GM23338 (cell line): ENCODE data around the gene YBX1. TPM values are rescaled to one million over a fixed set of nuclear protein-coding genes. Genes with fewer than 3 reads are reported as not detected.

Source experiments
- ATAC-seq: fragments of 200-7000 bp; cut with Tn5 transposase; 3 replicates; pipeline ENCODE4 v1.9.1; 2020
- DNase-seq: peaks from one replicate; pipeline ENCODE4 v3.0.0-alpha.2; 2015; ENCODE audit warnings: low spot score
- H2AFZ ChIP-seq: fragments of 200-600 bp; sonication (generic); 2 replicates; pipeline ENCODE4 v1.8.0; 2016; ENCODE audit warnings: antibody characterized with exemption, mild to moderate bottlenecking, moderate library complexity
- H3F3A ChIP-seq: fragments of 200-600 bp; sonication (generic); replicated peaks from 2 replicates; pipeline ENCODE4 v1.8.0; 2017; ENCODE audit warnings: antibody characterized with exemption, mixed run types, low read depth
- H3K27ac ChIP-seq: fragments of 200-600 bp; sonication (generic); 2 replicates; pipeline ENCODE4 v1.6.1; 2016; ENCODE audit warnings: low read depth
- H3K27me3 ChIP-seq: fragments of 200-600 bp; sonication (generic); 2 replicates; pipeline ENCODE4 v1.8.0; 2016; ENCODE audit warnings: mild to moderate bottlenecking, mixed run types, moderate library complexity; ENCODE audit not compliant: insufficient read depth
- H3K36me3 ChIP-seq: fragments of 200-600 bp; sonication (generic); 2 replicates; pipeline ENCODE4 v1.8.0; 2016; ENCODE audit warnings: mild to moderate bottlenecking; ENCODE audit not compliant: insufficient read depth
- H3K4me1 ChIP-seq: fragments of 200-600 bp; sonication (generic); 2 replicates; pipeline ENCODE4 v1.8.0; 2016; ENCODE audit warnings: mild to moderate bottlenecking, moderate library complexity; ENCODE audit not compliant: insufficient read depth
- H3K4me2 ChIP-seq: fragments of 200-600 bp; sonication (generic); 2 replicates; pipeline ENCODE4 v1.7.1; 2017; ENCODE audit warnings: mixed run types
- H3K4me3 ChIP-seq: fragments of 200-600 bp; sonication (generic); 2 replicates; pipeline ENCODE4 v1.6.1; 2016; ENCODE audit warnings: mixed run types
- H3K79me2 ChIP-seq: fragments of 200-600 bp; sonication (generic); replicated peaks from 2 replicates; pipeline ENCODE4 v1.8.0; 2017; ENCODE audit warnings: mild to moderate bottlenecking; ENCODE audit not compliant: insufficient read depth
- H3K9me2 ChIP-seq: fragments of 200-600 bp; sonication (generic); 2 replicates; pipeline ENCODE4 v1.8.0; 2017; ENCODE audit not compliant: insufficient read depth
- H4K20me1 ChIP-seq: fragments of 200-600 bp; sonication (generic); replicated peaks from 2 replicates; pipeline ENCODE4 v1.8.0; 2017; ENCODE audit warnings: mild to moderate bottlenecking; ENCODE audit not compliant: insufficient read depth
- H3K27ac Mint-ChIP-seq: 2 replicates; pipeline ENCODE4 v1.8.0; 2020; ENCODE audit warnings: inconsistent platforms, mild to moderate bottlenecking, moderate library complexity, mixed read lengths
- H3K27me3 Mint-ChIP-seq: 3 replicates; pipeline ENCODE4 v1.8.0; 2022; ENCODE audit warnings: low read depth, mild to moderate bottlenecking, moderate library complexity, mixed read lengths, inconsistent platforms; ENCODE audit not compliant: insufficient read depth, poor library complexity
- H3K36me3 Mint-ChIP-seq: 3 replicates; pipeline ENCODE4 v1.8.0; 2021; ENCODE audit warnings: low read depth, mild to moderate bottlenecking, inconsistent platforms, moderate library complexity, mixed read lengths
- H3K4me1 Mint-ChIP-seq: 3 replicates; pipeline ENCODE4 v1.8.0; 2020; ENCODE audit warnings: mild to moderate bottlenecking, inconsistent platforms, mixed read lengths
- H3K4me3 Mint-ChIP-seq: 3 replicates; pipeline ENCODE4 v1.8.0; 2021; ENCODE audit warnings: moderate library complexity, mild to moderate bottlenecking, inconsistent platforms, mixed read lengths
- H3K9me3 Mint-ChIP-seq: 3 replicates; pipeline ENCODE4 v1.8.0; 2020; ENCODE audit warnings: moderate library complexity, mild to moderate bottlenecking, inconsistent platforms, mixed read lengths
- CREB1 ChIP-seq: fragments of 250-450 bp; sonication (Bioruptor Pico); IDR thresholded peaks from 2 replicates; pipeline ENCODE4 v1.5.0; 2020; ENCODE audit warnings: low read depth, mild to moderate bottlenecking, moderate library complexity
- CTCF ChIP-seq, 2 experiments: fragments of 200-600 bp in 1 of 2; sonication (generic) in 1 of 2; conservative IDR thresholded peaks; 2 replicates each; pipeline versions ENCODE4 v1.5.1 to v1.6.1; 2016 to 2017; ENCODE audit warnings: antibody characterized with exemption in 2 of 2, low read depth in 2 of 2, mild to moderate bottlenecking in 2 of 2, moderate library complexity in 1 of 2
- ETS1 ChIP-seq: IDR thresholded peaks from 2 replicates; pipeline ENCODE4 v1.6.1; 2016; ENCODE audit warnings: antibody characterized with exemption
- EZH2 ChIP-seq: fragments of 200-600 bp; sonication (generic); IDR thresholded peaks from one replicate; pipeline ENCODE4 v1.8.0; 2017; ENCODE audit warnings: antibody characterized with exemption, mild to moderate bottlenecking, low read depth; ENCODE audit not compliant: unreplicated experiment
- EZH2phosphoT487 ChIP-seq: fragments of 200-600 bp; sonication (generic); IDR thresholded peaks from one replicate; pipeline ENCODE4 v1.8.1; 2018; ENCODE audit warnings: antibody characterized with exemption; ENCODE audit not compliant: unreplicated experiment
- JUNB ChIP-seq: IDR thresholded peaks from one replicate; pipeline ENCODE4 v1.6.1; 2016; ENCODE audit warnings: antibody characterized with exemption; ENCODE audit not compliant: unreplicated experiment
- NANOG ChIP-seq: IDR thresholded peaks from 2 replicates; pipeline ENCODE4 v1.6.1; 2016; ENCODE audit warnings: antibody characterized with exemption, borderline replicate concordance
- POLR2AphosphoS5 ChIP-seq: IDR thresholded peaks from 2 replicates; pipeline ENCODE4 v1.6.1; 2016; ENCODE audit warnings: antibody characterized with exemption, low read depth
- REST ChIP-seq: IDR thresholded peaks from one replicate; pipeline ENCODE4 v1.6.1; 2018; ENCODE audit warnings: antibody characterized with exemption; ENCODE audit not compliant: unreplicated experiment
- STAT1 ChIP-seq: IDR thresholded peaks from one replicate; pipeline ENCODE4 v1.6.1; 2016; ENCODE audit warnings: antibody characterized with exemption; ENCODE audit not compliant: unreplicated experiment
- ZNF114 ChIP-seq: fragments of 250-450 bp; sonication (Bioruptor Pico); IDR thresholded peaks from 2 replicates; pipeline ENCODE4 v1.5.0; 2020; ENCODE audit warnings: mild to moderate bottlenecking, moderate library complexity
- ZNF331 ChIP-seq: fragments of 250-450 bp; sonication (Bioruptor Pico); IDR thresholded peaks from 2 replicates; pipeline ENCODE4 v1.5.0; 2020; ENCODE audit warnings: low read depth, mild to moderate bottlenecking, moderate library complexity
- ZNF462 ChIP-seq: fragments of 250-450 bp; sonication (Bioruptor Pico); IDR thresholded peaks from 2 replicates; pipeline ENCODE4 v1.5.0; 2020; ENCODE audit warnings: mild to moderate bottlenecking, moderate library complexity
- polyA plus RNA-seq: library from polyadenylated mRNA; unstranded; fragments of >200 nt; fragmentation: Nextera tagmentation; extraction: Ambion mirVana; gene quantifications from 2 replicates; pipeline ENCODE4 v1.2.1, GENCODE V29; 2016
- total RNA-seq: library from RNA; depleted of rRNA; stranded (reverse); fragments of >200 nt; shearing (Covaris generic); gene quantifications from 2 replicates; pipeline ENCODE4 v1.2.3, GENCODE V29; 2014

YBX1 gene
- total and polyA plus RNA-seq, 2 experiments from 2014 or later, result 1,282 to 1,441 TPM

GRCh38 chr1:42679364-42679983, 2.7 kb upstream of the YBX1 start:
- Mint-ChIP-seq H3K27me3 (peaks cover 12% of the 10 kb centered on the region), H3K9me3 (peaks cover 3% of the 10 kb centered on the region; the same call in 2 of the 3 replicates), H3K27ac (no peak overlapping the region)

More at GRCh38 chr1:42679364-42679983, 2.7 kb upstream of the YBX1 start:
- Histone ChIP-seq H3K27ac (no peak overlapping the region), H3K36me3 (peaks cover 3% of the 10 kb centered on the region; the same call in 1 of the 2 replicates), H3K9me2 (no peaks in the 10 kb centered on the region), H4K20me1 (peaks cover 14% of the 10 kb centered on the region), H3K4me3 (no peak overlapping the region), H3F3A (0 out of 2 replicates have a peak, but pooled peaks cover 3% of the 10 kb centered on the region), H2AFZ (no peak overlapping the region), H3K27me3 (no peaks in the 10 kb centered on the region), H3K79me2 (peaks cover 32% of the 10 kb centered on the region), H3K4me1 (peaks cover 6% of the 10 kb centered on the region), H3K4me2 (no peak overlapping the region)
- peak overlapping the region; percentile 18; the same call in 1 of the 3 replicates for H3K4me3 Mint-ChIP-seq
- ATAC-seq, result no peak
- no peak for DNase-seq
- H3K36me3 Mint-ChIP-seq, result peaks cover 26% of the 10 kb centered on the region
- H3K4me1 Mint-ChIP-seq, result peaks cover 10% of the 10 kb centered on the region
- no peak for TF ChIP-seq POLR2AphosphoS5
- TF ChIP-seq ZNF331, result no peak
- TF ChIP-seq CREB1 (CRISPR knock-in tag), result no peak
- no peak for TF ChIP-seq EZH2
- no peak for TF ChIP-seq NANOG
- no peak for TF ChIP-seq JUNB
- TF ChIP-seq ZNF462 (CRISPR knock-in tag), result no peak
- TF ChIP-seq REST, result no peak
- no peak for TF ChIP-seq CTCF (conservative IDR thresholded peaks at IDR 0.05; ENCODE audit: low read depth in 2 of 2)
- no peak for TF ChIP-seq ZNF114
- no peak for TF ChIP-seq EZH2phosphoT487
- no peak for TF ChIP-seq ETS1
- no peak for TF ChIP-seq STAT1
